ENCODE data around the gene YWHAG. TPM values are rescaled to one million over a fixed set of nuclear protein-coding genes. Genes with fewer than 3 reads are reported as not detected.
"Not testable (repeated sequence)": the region's sequence is repeated elsewhere in the genome, so short reads cannot be mapped to it uniquely, and the experiment has no call there.

The YWHAG gene
- total RNA-seq, 4 donors from 2014 or later, result 98.0 to 263 (median 147) TPM

DNA sequence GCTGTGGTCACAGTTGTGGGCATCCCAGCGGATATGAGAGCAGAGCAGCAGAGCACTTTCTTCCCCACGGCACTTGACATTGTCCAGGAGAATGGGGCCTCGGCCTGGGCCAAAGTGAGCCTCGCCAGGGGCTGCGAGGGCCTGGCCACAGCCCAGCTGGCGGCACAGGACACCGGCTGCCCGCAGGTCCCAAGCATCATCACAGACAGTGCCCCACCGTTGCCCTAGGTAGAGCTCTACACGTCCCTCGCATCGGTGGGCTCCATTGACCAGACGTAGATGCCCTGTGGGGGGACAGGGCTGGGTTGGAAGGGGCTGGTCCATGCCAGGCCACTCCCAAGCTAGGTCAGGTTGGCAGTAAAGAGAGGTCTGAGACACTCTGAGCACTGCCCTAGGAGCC is 31.3 kb upstream of the YWHAG start:
- TF ChIP-seq, protein P1, sequence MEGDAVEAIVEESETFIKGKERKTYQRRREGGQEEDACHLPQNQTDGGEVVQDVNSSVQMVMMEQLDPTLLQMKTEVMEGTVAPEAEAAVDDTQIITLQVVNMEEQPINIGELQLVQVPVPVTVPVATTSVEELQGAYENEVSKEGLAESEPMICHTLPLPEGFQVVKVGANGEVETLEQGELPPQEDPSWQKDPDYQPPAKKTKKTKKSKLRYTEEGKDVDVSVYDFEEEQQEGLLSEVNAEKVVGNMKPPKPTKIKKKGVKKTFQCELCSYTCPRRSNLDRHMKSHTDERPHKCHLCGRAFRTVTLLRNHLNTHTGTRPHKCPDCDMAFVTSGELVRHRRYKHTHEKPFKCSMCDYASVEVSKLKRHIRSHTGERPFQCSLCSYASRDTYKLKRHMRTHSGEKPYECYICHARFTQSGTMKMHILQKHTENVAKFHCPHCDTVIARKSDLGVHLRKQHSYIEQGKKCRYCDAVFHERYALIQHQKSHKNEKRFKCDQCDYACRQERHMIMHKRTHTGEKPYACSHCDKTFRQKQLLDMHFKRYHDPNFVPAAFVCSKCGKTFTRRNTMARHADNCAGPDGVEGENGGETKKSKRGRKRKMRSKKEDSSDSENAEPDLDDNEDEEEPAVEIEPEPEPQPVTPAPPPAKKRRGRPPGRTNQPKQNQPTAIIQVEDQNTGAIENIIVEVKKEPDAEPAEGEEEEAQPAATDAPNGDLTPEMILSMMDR (IDR thresholded peaks at IDR 0.05), result no peak
- no peak for DNase-seq (ENCODE audit: low spot score)
- ATAC-seq (ENCODE audit: low FRiP score), result no peak

GRCh38 chr7:76387789-76388188 is 29.0 kb upstream of the YWHAG start:
- not testable (repeated sequence) for DNase-seq (ENCODE audit: low spot score); ATAC-seq (ENCODE audit: low FRiP score)

DNA sequence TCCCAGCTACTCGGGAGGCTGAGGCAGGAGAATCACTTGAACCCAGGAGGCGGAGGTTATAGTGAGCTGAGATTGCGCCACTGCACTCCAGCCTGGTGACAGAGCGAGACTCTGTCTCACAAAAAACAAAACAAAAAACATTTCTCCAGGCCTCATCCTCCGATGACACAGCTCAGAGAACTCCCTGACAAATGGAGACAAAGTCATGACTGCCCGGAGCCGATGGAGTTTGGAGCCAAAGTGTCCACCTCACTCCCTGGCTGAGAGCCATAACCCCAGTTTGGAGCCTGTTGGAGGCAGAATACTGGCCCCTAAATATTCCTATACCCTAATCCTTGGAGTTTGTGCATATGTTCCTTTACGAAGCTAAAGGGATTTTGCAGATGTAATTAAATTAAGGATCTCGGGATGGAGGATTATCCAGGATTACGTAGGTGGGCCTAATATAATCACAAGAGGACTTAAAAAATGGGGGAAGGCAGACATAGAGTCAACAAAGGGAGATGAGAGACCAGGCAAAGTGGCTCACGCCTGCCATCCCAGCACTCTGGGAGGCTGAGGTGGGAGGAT is 28.0 kb upstream of the YWHAG start:
- no peak for ATAC-seq (ENCODE audit: low FRiP score)

GRCh38 chr7:76383089-76383944 is 24.5 kb upstream of the YWHAG start:
- TF ChIP-seq, protein P1 (IDR thresholded peaks at IDR 0.05), result no peak
- ATAC-seq (ENCODE audit: low FRiP score), result no peak
- DNase-seq (ENCODE audit: low spot score), result no peak

More for the DNA sequence above, 28.0 kb upstream of the YWHAG start:
- TF ChIP-seq, protein P1 (IDR thresholded peaks at IDR 0.05), result no peak
- no peak for DNase-seq (ENCODE audit: low spot score)

DNA sequence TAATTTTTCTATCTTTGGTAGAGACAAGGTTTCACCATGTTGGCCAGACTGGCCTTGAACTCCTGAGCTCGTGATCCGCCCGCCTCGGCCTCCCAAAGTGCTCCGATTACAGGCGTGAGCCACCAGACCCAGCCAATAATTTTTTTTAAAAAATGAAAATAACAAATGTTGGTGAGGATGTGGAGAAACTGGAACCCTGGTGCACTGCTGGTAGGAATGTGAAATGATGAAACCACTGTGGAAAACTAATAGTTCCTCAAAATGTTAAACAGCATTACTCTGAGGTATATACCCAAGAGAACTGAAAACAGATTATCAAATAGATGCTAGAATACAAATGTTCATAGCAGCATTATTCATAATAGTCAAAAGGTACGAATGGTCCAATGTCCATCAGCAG is 23.0 kb upstream of the YWHAG start:
- TF ChIP-seq, protein P1 (IDR thresholded peaks at IDR 0.05), result no peak
- no peak for DNase-seq (ENCODE audit: low spot score)

DNA sequence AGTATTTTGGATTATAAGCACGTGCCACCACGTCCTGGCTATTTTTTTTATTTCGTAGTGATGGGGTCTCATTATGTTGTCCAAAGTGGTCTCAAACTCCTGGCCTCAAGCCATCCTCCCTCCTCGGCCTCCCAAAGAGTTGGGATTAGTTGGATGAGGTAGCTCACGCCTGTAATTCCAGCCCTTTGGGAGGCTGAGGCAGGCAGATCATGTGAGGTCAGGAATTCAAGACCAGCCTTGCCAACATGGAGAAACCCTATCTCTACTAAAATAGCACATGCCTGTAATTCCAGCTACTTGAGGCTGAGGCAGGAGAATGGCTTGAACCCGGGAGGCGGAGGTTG is 21.8 kb upstream of the YWHAG start:
- DNase-seq (ENCODE audit: low spot score) (no peak), ATAC-seq (ENCODE audit: low FRiP score) (no peak)
- TF ChIP-seq, protein P1 (IDR thresholded peaks at IDR 0.05), result no peak

More for the DNA sequence above, 23.0 kb upstream of the YWHAG start:
- ATAC-seq (ENCODE audit: low FRiP score), result no peak

DNA sequence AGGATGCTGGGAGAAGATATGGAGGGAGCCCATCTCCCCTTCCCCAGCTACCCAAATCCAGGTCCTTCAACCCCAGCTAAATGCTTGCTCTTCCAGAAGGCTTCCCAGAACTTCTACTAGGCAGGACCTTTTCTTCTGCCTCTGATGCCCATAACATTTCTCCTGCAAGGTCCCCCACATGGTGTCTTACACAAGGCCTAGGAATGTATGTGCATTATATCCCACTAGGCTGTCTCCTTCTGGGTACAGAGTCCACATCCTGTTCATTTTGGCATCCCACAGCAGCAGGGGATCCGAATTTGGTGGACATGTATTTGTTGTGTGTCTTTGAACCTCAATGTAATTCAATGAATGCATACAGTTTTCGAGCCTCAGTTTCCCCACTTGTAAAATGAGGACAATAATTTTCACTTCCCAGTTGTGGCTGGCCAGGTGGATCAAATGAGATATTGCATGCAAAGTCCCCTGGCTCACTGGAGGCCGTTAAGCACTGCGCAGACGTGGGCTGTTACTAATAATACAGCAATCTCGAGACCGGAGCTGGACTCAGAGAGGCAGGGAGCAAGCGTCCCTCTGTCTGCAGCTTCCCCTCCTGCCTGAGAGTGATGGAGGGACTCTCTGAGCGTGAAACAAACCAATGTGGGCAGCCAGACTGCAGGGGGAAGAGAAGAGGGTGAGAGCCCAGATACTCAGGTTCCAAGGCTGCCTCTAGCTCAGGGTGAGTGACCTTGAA is 18.6 kb upstream of the YWHAG start:
- no peak for ATAC-seq (ENCODE audit: low FRiP score)
- DNase-seq (ENCODE audit: low spot score), result no peak
- TF ChIP-seq, protein P1 (IDR thresholded peaks at IDR 0.05), result no peak
